H1 (cell line): ENCODE results near the gene SMARCC1. TPM values are rescaled to one million over a fixed set of nuclear protein-coding genes. Genes with fewer than 3 reads are reported as not detected.

ENCODE experiments used
- CTCF ChIA-PET: fragments of 300-600 bp; sonication (Branson Sonifier 250); formaldehyde crosslinking; loops from one replicate; lab custom pipeline; 2021; ENCODE audit not compliant: partially characterized antibody; lab: Charles Lee
- POLR2A ChIA-PET: fragments of 300-600 bp; sonication (Branson Sonifier 250); formaldehyde crosslinking; loops from one replicate; lab custom pipeline; 2021; ENCODE audit warnings: inconsistent platforms; ENCODE audit not compliant: partially characterized antibody; lab: Charles Lee
- DNase-seq, 2 experiments: peaks; one replicate each; pipeline versions ENCODE4 v3.0.0 to v3.0.0-alpha.2; 2010 to 2022; ENCODE audit warnings: low spot score in 2 of 2, low read depth in 1 of 2, mixed read lengths in 1 of 2
- FAIRE-seq: peaks from 2 replicates; lab custom pipeline; 2011; peaks lifted over from hg19 to GRCh38; lab: Jason Lieb, UNC
- H2AFZ ChIP-seq: 2 replicates; pipeline ENCODE4 v1.8.1; 2012; ENCODE audit warnings: low read length, inconsistent platforms
- H2AK5ac ChIP-seq: 2 replicates; pipeline ENCODE4 v1.6.1; 2013; ENCODE audit warnings: low read depth, low read length
- H2BK120ac ChIP-seq: replicated peaks from 2 replicates; pipeline ENCODE3; 2013; ENCODE audit warnings: low read depth, low read length, inconsistent platforms
- H2BK12ac ChIP-seq: 2 replicates; pipeline ENCODE4 v1.6.1; 2013; ENCODE audit warnings: low read depth, low read length
- H2BK15ac ChIP-seq: 2 replicates; pipeline ENCODE4 v1.6.1; 2013; ENCODE audit warnings: low read length
- H2BK20ac ChIP-seq: 2 replicates; pipeline ENCODE4 v1.6.1; 2013; ENCODE audit warnings: low read length
- H2BK5ac ChIP-seq: 2 replicates; pipeline ENCODE4 v1.6.1; 2013; ENCODE audit warnings: low read depth, low read length
- H3K14ac ChIP-seq: 2 replicates; pipeline ENCODE4 v1.6.1; 2013; ENCODE audit warnings: inconsistent platforms; ENCODE audit not compliant: insufficient read length
- H3K18ac ChIP-seq: 2 replicates; pipeline ENCODE4 v1.6.1; 2013; ENCODE audit warnings: low read length; ENCODE audit errors: extremely low read depth
- H3K23ac ChIP-seq: 2 replicates; pipeline ENCODE4 v1.6.1; 2013; ENCODE audit warnings: inconsistent platforms; ENCODE audit not compliant: insufficient read length
- H3K23me2 ChIP-seq: 2 replicates; pipeline ENCODE4 v1.6.1; 2013; ENCODE audit warnings: low read depth, low read length
- H3K27ac ChIP-seq: 2 replicates; pipeline ENCODE4 v1.6.1; 2011; ENCODE audit warnings: low read depth, low read length, inconsistent platforms
- H3K27me3 ChIP-seq, 4 experiments: replicated peaks in 1 of 4; 1 replicate in 1 of 4; 2 replicates in 3 of 4; pipeline versions ENCODE4 v1.6.1 to v1.8.1; 2011 to 2013; ENCODE audit warnings: low read length in 3 of 4, mild to moderate bottlenecking in 3 of 4, inconsistent platforms in 2 of 4, mixed read lengths in 2 of 4, moderate library complexity in 1 of 4; ENCODE audit not compliant: control insufficient read depth in 3 of 4, insufficient read depth in 3 of 4; ENCODE audit errors: extremely low read depth in 1 of 4
- H3K36me3 ChIP-seq, 4 experiments: 2 replicates each; pipeline versions ENCODE4 v1.6.1 to v1.8.1; 2011 to 2013; ENCODE audit warnings: mild to moderate bottlenecking in 4 of 4, low read length in 3 of 4, moderate library complexity in 2 of 4, control low read depth in 1 of 4, inconsistent platforms in 1 of 4; ENCODE audit not compliant: insufficient read depth in 4 of 4, control insufficient read depth in 2 of 4
- H3K4ac ChIP-seq: replicated peaks from 2 replicates; pipeline ENCODE3; 2013; ENCODE audit warnings: low read length, low read depth, mixed read lengths, inconsistent platforms; ENCODE audit not compliant: insufficient read length
- H3K4me1 ChIP-seq, 4 experiments: replicated peaks in 1 of 4; 1 replicate in 1 of 4; 2 replicates in 3 of 4; pipeline versions ENCODE4 v1.6.1 to v1.8.1; 2011 to 2013; ENCODE audit warnings: low read length in 3 of 4, inconsistent platforms in 2 of 4, mixed read lengths in 1 of 4; ENCODE audit not compliant: insufficient read depth in 4 of 4, control insufficient read depth in 3 of 4
- H3K4me2 ChIP-seq, 2 experiments: 2 replicates each; pipeline versions ENCODE4 v1.6.1 to v1.8.1; 2011 to 2013; ENCODE audit warnings: low read depth in 2 of 2, low read length in 2 of 2, control low read depth in 1 of 2, inconsistent platforms in 1 of 2, mild to moderate bottlenecking in 1 of 2; ENCODE audit not compliant: insufficient read depth in 1 of 2
- H3K4me3 ChIP-seq, 4 experiments: fragments of 200-600, 300-600 bp in 1 of 4; sonication (generic), shearing (Covaris generic), sonication (Bioruptor Twin) in 1 of 4; 2 replicates each; pipeline versions ENCODE4 v1.5.1 to v1.8.1; 2011 to 2016; ENCODE audit warnings: low read length in 4 of 4, low read depth in 3 of 4, control low read depth in 2 of 4, inconsistent platforms in 2 of 4, mild to moderate bottlenecking in 2 of 4, mixed read lengths in 1 of 4, moderate library complexity in 1 of 4; ENCODE audit not compliant: insufficient read depth in 2 of 4; ENCODE audit errors: extremely low read depth in 1 of 4
- H3K56ac ChIP-seq: replicated peaks from 2 replicates; pipeline ENCODE3; 2013; ENCODE audit warnings: low read depth, mild to moderate bottlenecking, mixed read lengths, low read length, inconsistent platforms; ENCODE audit not compliant: insufficient read length
- H3K79me1 ChIP-seq: 2 replicates; pipeline ENCODE4 v1.6.1; 2013; ENCODE audit warnings: low read depth, low read length, control low read depth
- H3K79me2 ChIP-seq, 2 experiments: 2 replicates each; pipeline versions ENCODE4 v1.6.1 to v1.8.1; 2012 to 2013; ENCODE audit warnings: low read length in 2 of 2, mild to moderate bottlenecking in 2 of 2, inconsistent platforms in 1 of 2; ENCODE audit not compliant: insufficient read depth in 2 of 2, control insufficient read depth in 1 of 2
- H3K9ac ChIP-seq, 4 experiments: replicated peaks in 1 of 4; 1 replicate in 1 of 4; 2 replicates in 3 of 4; pipeline versions ENCODE4 v1.6.1 to v1.8.1; 2011 to 2013; ENCODE audit warnings: low read depth in 3 of 4, low read length in 3 of 4, control low read depth in 2 of 4, mild to moderate bottlenecking in 2 of 4, moderate library complexity in 2 of 4, inconsistent platforms in 1 of 4; ENCODE audit errors: extremely low read depth in 1 of 4
- H3K9me3 ChIP-seq, 2 experiments: 2 replicates each; pipeline versions ENCODE4 v1.6.1 to v1.8.1; 2012 to 2013; ENCODE audit warnings: mild to moderate bottlenecking in 2 of 2, moderate library complexity in 2 of 2, control low read depth in 1 of 2, inconsistent platforms in 1 of 2, low read depth in 1 of 2, low read length in 1 of 2, mixed read lengths in 1 of 2; ENCODE audit not compliant: insufficient read depth in 2 of 2
- H4K20me1 ChIP-seq, 2 experiments: replicated peaks in 1 of 2; 2 replicates each; pipeline versions ENCODE3 to v1.8.1; 2011 to 2013; ENCODE audit warnings: inconsistent platforms in 2 of 2, low read length in 2 of 2, mild to moderate bottlenecking in 1 of 2; ENCODE audit not compliant: insufficient read depth in 2 of 2, control insufficient read depth in 1 of 2
- H4K5ac ChIP-seq: 2 replicates; pipeline ENCODE4 v1.6.1; 2013; ENCODE audit warnings: low read length, low read depth, mixed read lengths, inconsistent platforms; ENCODE audit not compliant: insufficient read length
- H4K8ac ChIP-seq: 2 replicates; pipeline ENCODE4 v1.8.0; 2013; ENCODE audit warnings: mild to moderate bottlenecking, moderate library complexity, low read length, inconsistent platforms; ENCODE audit not compliant: insufficient read depth; ENCODE audit errors: extremely low read depth
- H4K91ac ChIP-seq: replicated peaks from 2 replicates; pipeline ENCODE3; 2013; ENCODE audit warnings: low read length, mixed read lengths, inconsistent platforms; ENCODE audit not compliant: insufficient read length
- CBX5 ChIP-seq: fragments of 300-800, 300-1000 bp; sonication (generic); IDR thresholded peaks from 2 replicates; pipeline ENCODE4 v1.7.1; 2016; ENCODE audit warnings: antibody characterized with exemption, low read length, low read depth
- POLR2AphosphoS5 ChIP-seq: IDR thresholded peaks from 2 replicates; pipeline ENCODE4 v1.6.1; 2011; ENCODE audit warnings: low read depth, low read length
- POU5F1 ChIP-seq: IDR thresholded peaks from 2 replicates; pipeline ENCODE4 v1.6.1; 2011; ENCODE audit warnings: low read depth, mild to moderate bottlenecking, low read length, moderate library complexity
- WGBS, 2 experiments: shearing (Covaris generic) in 1 of 2; methylation state at CpG; one replicate each; pipeline versions ENCODE4 v1.1.6 to v1.1.7; 2013 to 2015; ENCODE audit warnings: low lambda C conversion rate in 2 of 2, mixed read lengths in 2 of 2, inconsistent platforms in 1 of 2, low coverage in 1 of 2, missing lambda C conversion rate in 1 of 2; ENCODE audit not compliant: insufficient replicate concordance in 2 of 2, insufficient coverage in 1 of 2, insufficient read length in 1 of 2; ENCODE audit errors: extremely low coverage in 1 of 2, missing lambda C conversion rate in 1 of 2; 5-methylcytosine and 5-hydroxymethylcytosine counted together
- polyA plus RNA-seq, 7 experiments: library from polyadenylated mRNA; depleted of rRNA in 3 of 7; stranded (reverse) in 5 of 7; unstranded in 2 of 7; fragments of >200 nt in 5 of 7; fragments of 200-250 nt in 2 of 7; gene quantifications; 1 replicate in 5 of 7; 2 replicates in 1 of 7; 4 replicates in 1 of 7; pipeline versions ENCODE4 v1.2.1 to v1.2.3, GENCODE V29; 2011 to 2013; ENCODE audit warnings: missing spikeins in 2 of 7, mixed read lengths in 2 of 7
- total RNA-seq: library from RNA; stranded (reverse); fragmentation: NEBNext Ultra II Directional; extraction: Animal tissue kit (Norgen Biotek cat#: 25700); gene quantifications from 2 replicates; pipeline ENCODE4 v1.2.1, GENCODE V29; 2021

SMARCC1 gene
- total and polyA plus RNA-seq, 2 of the 8 experiments (the other 6 are each of a cell fraction or from before 2014, with no cell fraction given) = 64.1 to 335 TPM

GRCh38 chr3:47628426-47628825 lies 153.3 kb downstream of the SMARCC1 start:
- H3K4me1 ChIP-seq = no peaks in the 10 kb centered on the region
- ChIA-PET POLR2A (no interaction called here), CTCF (interaction anchor here (0.6 to 2.6 kb wide), 4 partner anchors 10 to 135 kb away, joined by 3 to 10 read pairs (median 6); no protein-coding TSS in a partner anchor)
- H4K8ac ChIP-seq = no peak overlapping the region
- no peak overlapping the region for H3K18ac ChIP-seq
- H3K23me2 ChIP-seq = no peaks in the 10 kb centered on the region
- no peak overlapping the region for H2BK12ac ChIP-seq
- H3K9ac ChIP-seq = no peak overlapping the region
- H3K4me2 ChIP-seq = no peak overlapping the region
- 90% methylated on average over 6 of the region's 6 CpGs; no CpG with 5 or more reads in 1 of the 2 experiments for WGBS, 2 experiments
- H2AFZ ChIP-seq = no peak overlapping the region
- no peaks in the 10 kb centered on the region for H3K9me3 ChIP-seq
- H3K23ac ChIP-seq = no peak overlapping the region
- no peak for FAIRE-seq
- no peak overlapping the region for H2BK15ac ChIP-seq
- TF ChIP-seq CBX5 (no peak), POLR2AphosphoS5 (no peak), POU5F1 (no peak)
- H3K56ac ChIP-seq = no peak overlapping the region
- no peak overlapping the region for H2AK5ac ChIP-seq
- no peak overlapping the region for H4K91ac ChIP-seq
- no peak overlapping the region for H2BK20ac ChIP-seq
- no peak overlapping the region for H3K4me3 ChIP-seq
- no peaks in the 10 kb centered on the region for H3K79me2 ChIP-seq
- H2BK120ac ChIP-seq = no peak overlapping the region
- H4K20me1 ChIP-seq = peaks cover 0 to 2% of the 10 kb centered on the region in 2 experiments
- H2BK5ac ChIP-seq = no peak overlapping the region
- no peak overlapping the region for H4K5ac ChIP-seq
- no peak overlapping the region for H3K4ac ChIP-seq
- H3K79me1 ChIP-seq = no peaks in the 10 kb centered on the region
- H3K27ac ChIP-seq = no peak overlapping the region
- peaks cover 16 to 81% (median 54%) of the 10 kb centered on the region in 4 experiments for H3K36me3 ChIP-seq
- no peak overlapping the region for H3K14ac ChIP-seq
- no peak for DNase-seq
- H3K27me3 ChIP-seq = no peaks in the 10 kb centered on the region
